GM18505 (cell line): ENCODE data around the gene HECA.
"Not testable (repeated sequence)": the region's sequence is repeated elsewhere in the genome, so short reads cannot be mapped to it uniquely, and the experiment has no call there.

ENCODE experiments used
- ATAC-seq: cut with Tn5 transposase; IDR thresholded peaks from one replicate; pipeline ENCODE4 v1.9.1; 2021; ENCODE audit not compliant: unreplicated experiment
- POLR2A ChIP-seq: IDR thresholded peaks from 4 replicates; pipeline ENCODE4 v1.6.1; 2011; ENCODE audit warnings: borderline replicate concordance; ENCODE audit not compliant: insufficient read depth, insufficient read length; ENCODE audit errors: extremely low read depth

HECA gene

GRCh38 chr6:139124887-139125672 is 9.8 kb upstream of the HECA start:
- TF ChIP-seq POLR2A: no peak
- ATAC-seq: peak; percentile 100

- no peak for TF ChIP-seq POLR2A
- ATAC-seq: no peak
Measured at GRCh38 chr6:139126255-139126654, 8.6 kb upstream of the HECA start.

- TF ChIP-seq POLR2A: no peak
Measured at GRCh38 chr6:139126931-139127330, 7.9 kb upstream of the HECA start.

GRCh38 chr6:139129284-139129683 is 5.6 kb upstream of the HECA start:
- no peak for ATAC-seq
- no peak for TF ChIP-seq POLR2A

More at GRCh38 chr6:139126931-139127330, 7.9 kb upstream of the HECA start:
- no peak for ATAC-seq

GRCh38 chr6:139131736-139132280 is 3.1 kb upstream of the HECA start:
- no peak for ATAC-seq
- no peak for TF ChIP-seq POLR2A

- no peak for TF ChIP-seq POLR2A
- no peak for ATAC-seq
Measured at GRCh38 chr6:139133262-139134063, 1.4 kb upstream of the HECA start.

- TF ChIP-seq POLR2A: no peak
- ATAC-seq: no peak
Measured at GRCh38 chr6:139134064-139134395, 850 bp upstream of the HECA start.

GRCh38 chr6:139135578-139136545 is 982 bp downstream of the HECA start:
- no peak for TF ChIP-seq POLR2A
- ATAC-seq: peak; percentile 37

GRCh38 chr6:139137706-139138105 is 2.8 kb downstream of the HECA start:
- no peak for ATAC-seq

GRCh38 chr6:139140854-139141253 is 6.0 kb downstream of the HECA start:
- ATAC-seq: not testable (repeated sequence)

More at GRCh38 chr6:139137706-139138105, 2.8 kb downstream of the HECA start:
- no peak for TF ChIP-seq POLR2A

GRCh38 chr6:139142262-139142661 is 7.4 kb downstream of the HECA start:
- ATAC-seq: no peak
- TF ChIP-seq POLR2A: no peak

GRCh38 chr6:139143111-139143510 is 8.2 kb downstream of the HECA start:
- TF ChIP-seq POLR2A: no peak
- ATAC-seq: no peak
